Activated gamma-delta T cell treated with anti-CD3 and anti-CD28 coated beads, Interleukin-2, amount 50 U/mL, for 16 hours (primary cell): ENCODE results near the gene SNX19.
"Not testable (repeated sequence)": the region's sequence is repeated elsewhere in the genome, so short reads cannot be mapped to it uniquely, and the experiment has no call there.

Experiments used
- DNase-seq: peaks from one replicate; pipeline ENCODE4 v3.0.0-alpha.2; 2020; ENCODE audit warnings: low read depth

Gene SNX19, protein sequence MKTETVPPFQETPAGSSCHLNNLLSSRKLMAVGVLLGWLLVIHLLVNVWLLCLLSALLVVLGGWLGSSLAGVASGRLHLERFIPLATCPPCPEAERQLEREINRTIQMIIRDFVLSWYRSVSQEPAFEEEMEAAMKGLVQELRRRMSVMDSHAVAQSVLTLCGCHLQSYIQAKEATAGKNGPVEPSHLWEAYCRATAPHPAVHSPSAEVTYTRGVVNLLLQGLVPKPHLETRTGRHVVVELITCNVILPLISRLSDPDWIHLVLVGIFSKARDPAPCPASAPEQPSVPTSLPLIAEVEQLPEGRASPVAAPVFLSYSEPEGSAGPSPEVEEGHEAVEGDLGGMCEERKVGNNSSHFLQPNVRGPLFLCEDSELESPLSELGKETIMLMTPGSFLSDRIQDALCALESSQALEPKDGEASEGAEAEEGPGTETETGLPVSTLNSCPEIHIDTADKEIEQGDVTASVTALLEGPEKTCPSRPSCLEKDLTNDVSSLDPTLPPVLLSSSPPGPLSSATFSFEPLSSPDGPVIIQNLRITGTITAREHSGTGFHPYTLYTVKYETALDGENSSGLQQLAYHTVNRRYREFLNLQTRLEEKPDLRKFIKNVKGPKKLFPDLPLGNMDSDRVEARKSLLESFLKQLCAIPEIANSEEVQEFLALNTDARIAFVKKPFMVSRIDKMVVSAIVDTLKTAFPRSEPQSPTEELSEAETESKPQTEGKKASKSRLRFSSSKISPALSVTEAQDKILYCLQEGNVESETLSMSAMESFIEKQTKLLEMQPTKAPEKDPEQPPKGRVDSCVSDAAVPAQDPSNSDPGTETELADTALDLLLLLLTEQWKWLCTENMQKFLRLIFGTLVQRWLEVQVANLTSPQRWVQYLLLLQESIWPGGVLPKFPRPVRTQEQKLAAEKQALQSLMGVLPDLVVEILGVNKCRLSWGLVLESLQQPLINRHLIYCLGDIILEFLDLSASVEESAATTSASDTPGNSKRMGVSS

DNA sequence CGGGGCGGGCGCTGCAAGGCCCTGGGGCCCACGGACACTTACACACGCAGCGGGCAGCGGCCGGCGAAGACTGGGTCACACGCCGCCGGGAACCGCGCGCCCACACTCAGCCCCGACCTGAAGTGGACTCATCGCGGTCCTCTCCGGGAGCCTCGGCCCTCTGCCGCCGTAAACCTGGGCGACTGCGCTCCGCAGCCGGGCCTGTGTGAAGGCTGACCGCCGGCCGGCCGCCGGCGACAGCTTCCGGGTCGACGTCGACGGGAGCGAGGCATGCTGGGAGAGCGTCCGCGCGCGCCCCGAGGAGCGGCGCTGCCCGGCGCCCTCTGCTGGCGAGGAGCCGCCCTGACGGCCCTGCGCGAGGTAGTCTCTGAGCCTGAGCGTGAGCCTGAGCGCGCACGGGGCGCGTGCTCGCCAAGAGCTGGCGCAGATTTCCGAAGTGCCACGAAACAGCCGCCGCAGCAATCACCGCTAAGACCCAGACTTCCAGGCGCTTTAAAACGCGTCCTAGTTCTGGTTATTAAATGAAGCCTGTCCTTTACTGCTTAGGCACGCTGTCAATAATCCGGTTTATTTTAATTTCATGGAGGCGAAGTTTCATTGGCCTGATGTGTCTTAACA, at the start of gene SNX19:
Gene SNX19, minus strand, starts transcription at position 242 of the 618 bp plus-strand sequence. CDS start 540 bp downstream, outside the sequence.
- DNase-seq = peak; percentile 81

DNA sequence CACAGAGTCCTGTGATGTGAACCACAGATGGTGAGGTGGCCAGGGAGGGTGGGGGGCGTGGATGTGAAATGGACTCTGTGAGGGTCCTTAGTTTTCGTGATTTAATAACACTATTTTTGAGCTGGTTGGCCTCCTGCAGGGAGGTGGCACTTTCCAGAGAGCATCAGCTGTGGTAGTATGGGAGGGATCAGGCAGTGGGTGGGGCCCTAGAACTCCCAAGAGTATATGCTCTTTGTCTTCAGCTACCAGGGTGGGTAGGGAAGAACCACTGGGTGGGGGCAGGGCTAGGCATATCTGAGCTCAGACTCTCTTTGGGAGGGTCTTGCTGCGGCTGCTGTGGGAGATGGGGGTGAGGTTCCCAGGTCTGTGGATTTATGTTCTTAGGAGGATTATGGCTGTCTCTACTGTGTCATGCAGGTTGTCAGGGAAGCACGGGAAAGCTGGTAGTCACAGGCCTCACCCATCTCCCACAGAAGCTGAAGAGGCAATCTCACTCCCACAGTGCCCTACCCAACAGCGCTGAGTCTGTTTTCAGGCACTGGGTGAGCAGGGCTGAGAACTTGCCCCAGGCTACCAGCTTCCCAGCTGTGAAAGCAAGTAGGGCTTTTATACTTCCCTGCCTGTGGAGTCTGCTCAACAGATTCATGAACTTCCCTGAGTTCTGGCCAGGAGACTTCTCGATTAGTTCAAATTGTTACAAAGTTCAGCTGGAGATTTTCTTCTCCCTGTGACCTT, 47.9 kb upstream of the SNX19 start:
- DNase-seq = no peak

DNA sequence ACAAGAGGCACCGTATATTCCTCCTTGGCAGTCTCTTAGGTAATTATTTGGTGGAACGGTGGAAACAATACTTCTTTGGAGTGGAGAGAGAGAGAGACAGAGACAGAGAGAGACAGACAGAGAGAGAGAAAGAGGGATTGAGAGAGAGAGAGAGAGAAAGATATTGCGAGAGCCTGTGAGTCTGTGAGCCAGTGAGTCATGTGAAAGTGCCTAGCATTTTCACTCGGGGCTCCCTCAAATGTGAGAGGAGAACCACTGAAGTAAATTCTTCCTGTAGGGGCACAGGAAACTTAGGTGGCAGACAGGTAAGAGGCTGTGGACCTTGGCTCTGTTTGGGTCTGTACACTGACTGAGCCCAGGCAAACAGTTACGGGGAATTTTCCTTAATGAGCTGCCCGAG, 31.6 kb upstream of the SNX19 start:
- no peak for DNase-seq

DNA sequence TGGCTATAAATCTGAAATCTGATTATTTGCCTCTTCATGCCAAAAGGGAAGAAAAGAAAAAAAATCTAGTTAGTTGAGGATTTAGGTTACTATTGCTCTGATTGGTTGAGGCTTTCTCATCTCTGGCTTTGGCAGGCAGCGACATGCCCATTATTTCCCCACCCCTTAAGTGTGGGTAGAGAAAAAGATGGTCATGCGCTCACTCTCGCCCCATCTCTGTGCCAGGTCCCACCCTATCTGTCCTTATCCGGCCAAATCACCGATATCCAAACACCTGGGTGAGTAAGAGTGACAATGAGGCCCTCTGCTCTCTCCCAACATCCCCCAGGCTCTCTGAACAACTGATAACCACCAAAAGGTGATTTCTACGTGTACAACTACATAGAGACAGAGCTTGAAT, 31.2 kb upstream of the SNX19 start:
- DNase-seq = no peak

DNA sequence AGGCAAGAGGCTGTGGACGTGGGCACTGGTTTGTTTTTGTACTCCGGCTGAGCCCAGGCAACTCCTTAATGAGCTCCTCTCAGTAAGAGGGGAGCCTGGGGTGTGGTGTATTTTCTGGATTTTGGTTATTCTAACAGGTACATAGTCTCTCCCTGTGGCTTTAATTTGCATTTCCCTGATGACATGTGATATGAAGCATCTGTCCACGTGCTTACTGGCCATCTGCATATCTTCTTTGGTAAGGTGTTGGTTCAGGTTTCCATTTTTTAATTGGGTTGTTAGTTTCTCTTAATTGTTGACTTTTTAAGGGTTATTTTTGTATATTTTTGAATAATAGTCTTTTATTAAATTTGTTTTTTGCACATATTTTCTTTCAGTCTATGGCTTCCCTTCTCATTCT, 30.8 kb upstream of the SNX19 start:
- DNase-seq = no peak

DNA sequence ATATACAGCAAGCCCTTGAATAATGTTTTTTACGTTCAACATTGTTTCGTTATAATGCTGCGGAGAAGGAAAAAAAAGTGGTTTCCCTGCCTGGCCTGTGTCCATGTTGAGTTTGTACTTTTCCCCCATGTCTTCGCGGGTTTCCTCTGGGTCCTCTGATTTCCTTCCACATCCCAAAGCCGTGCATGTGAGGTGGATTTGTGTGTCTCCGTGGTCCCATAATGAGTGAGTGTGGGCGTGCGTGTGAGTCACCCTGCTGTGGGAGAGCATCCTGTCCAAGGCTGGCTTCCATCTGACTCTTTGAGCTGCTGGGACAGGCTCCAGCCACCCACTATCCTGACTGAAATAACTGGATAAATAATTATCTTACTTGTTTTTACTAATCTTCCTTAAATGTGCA, 29.6 kb upstream of the SNX19 start:
- no peak for DNase-seq

DNA sequence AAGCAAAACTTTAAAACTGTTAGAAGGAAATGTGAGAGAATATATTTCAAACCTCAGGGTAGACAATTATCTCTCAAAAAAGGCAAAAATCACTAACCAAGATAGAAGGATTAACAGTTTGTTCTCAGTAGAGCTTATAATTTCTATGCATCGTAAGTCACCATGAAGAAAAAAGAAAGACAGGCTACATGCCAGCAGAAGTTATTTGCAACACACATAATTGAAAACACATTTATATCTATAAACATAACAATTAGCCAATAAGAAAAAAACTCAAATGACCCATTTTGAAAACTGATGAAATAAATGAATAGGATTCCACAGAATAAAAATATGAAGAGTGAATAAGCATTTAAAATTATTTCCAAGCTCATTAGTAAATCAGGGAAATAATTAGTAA, 24.4 kb upstream of the SNX19 start:
- DNase-seq = no peak

DNA sequence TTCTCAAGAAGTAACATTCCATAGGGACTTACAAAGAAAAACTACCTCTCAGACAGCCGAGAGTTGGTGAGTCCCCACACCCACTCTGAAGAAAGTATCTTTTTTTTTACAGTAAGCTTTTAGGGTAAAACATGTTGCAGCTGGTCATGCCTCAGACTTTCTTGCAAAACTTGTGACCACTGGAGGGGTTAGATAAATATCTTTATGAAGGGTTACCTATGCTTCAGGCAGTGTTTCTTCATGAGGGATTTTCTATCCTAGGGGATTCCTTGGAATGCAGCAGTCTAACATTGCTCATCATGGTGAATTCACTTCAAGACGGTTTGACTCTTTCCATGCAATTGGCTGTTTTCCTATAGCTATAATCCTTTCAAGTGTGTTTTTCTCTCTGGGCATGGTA, 20.8 kb upstream of the SNX19 start:
- DNase-seq = no peak

DNA sequence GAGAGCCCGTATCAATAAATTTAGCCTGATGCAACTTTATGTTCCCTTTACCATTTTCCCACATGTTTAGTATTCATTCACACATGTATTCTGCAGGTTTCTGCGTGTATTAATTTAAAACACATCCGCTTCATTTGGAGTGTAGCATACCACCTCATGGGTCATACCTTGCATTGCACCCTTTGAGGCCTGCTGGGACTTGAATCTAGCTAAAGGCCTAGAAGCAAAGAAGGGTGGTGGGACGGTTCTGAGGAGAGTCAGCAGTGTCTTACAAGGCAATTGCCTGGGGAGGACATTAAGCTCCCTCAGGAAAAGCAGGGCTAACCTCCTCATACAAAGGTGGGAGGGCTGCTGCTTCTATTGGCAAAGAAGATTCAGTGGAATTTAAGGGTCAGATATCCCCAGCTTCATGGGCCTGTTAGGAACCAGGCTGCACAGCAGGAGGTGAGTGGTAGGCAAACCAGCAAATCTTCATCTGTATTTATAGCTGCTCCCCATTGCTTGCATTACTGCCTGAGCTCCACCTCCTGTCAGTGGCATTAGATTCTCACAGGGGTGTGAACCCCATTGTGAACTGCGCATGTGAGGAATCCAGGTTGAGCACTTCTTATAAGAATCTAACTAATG, 15.9 kb upstream of the SNX19 start:
- DNase-seq = no peak

DNA sequence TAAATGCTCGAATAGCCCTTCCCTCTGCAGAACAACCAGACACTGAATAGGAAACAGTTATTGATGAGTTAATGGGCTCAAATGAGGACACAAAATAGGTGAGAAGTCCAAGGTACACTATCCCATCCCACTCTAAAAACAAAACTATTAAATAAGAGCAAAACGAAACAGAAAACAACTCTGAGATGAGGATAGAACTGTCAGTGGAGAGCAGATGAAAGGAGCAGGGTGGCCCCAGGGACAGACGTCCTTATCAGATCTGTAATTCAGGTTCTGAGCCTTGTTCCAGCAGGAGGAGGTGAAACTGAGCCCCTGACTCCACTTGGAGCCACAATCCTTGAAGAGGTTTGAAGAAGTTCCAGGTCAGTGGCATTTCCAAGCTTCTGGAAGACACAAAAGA, 8.5 kb upstream of the SNX19 start:
- no peak for DNase-seq

DNA sequence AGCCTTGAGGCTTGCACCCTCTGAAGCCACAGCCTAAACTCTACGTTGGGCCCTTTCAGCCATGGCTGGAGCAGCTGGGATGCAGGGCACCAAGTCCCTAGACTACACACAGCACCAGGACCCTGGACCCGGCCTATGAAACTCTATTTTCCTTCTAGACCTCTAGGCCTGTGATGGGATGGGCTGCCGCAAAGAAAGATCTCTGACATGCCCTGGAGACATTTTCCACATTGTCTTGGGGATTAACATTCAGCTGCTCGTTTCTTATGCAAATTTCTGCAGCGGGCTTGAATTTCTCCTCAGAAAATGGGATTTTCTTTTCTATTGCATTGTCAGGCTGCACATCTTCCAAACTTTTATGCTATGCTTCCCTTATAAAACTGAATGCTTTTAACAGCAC, 4.3 kb upstream of the SNX19 start:
- DNase-seq = not testable (repeated sequence)

DNA sequence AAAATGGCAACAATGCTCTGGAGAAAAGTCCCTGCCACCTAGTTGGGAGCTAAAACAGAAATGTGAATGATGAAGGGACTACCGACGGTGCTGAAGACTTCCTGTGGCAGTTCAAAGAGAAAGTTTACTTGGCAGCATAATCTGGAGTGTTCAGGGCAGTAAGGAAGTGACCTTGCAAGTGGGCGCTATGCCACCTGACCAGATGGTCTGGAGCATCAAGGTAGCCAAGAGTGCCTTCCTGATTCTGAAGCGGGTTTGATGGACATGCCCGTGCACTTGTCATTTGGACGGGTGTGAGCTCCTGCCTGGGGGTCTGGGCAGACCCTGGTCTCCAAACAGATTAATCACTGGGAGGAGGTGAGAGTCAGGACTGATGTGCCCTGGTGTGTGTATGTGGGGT, 1.8 kb upstream of the SNX19 start:
- DNase-seq = no peak

DNA sequence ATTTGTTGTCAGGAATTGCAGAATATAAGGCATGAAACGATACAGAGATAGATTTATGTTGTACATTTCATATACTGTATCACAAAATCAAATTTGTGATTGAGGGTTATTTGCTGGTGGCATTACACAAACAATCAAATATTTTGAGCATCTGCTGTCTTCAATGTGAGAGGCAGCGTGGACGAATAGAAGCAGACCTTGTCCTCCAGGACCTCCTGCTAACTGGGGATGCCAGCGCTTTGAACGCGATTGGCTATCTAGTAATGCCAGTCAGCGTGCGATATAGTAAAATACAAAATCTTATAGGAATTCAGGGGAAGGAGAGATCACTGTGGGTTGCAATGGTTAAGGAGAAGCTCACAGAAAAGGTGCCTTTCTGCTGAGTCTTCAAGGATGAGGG, 631 bp upstream of the SNX19 start:
- no peak for DNase-seq

DNA sequence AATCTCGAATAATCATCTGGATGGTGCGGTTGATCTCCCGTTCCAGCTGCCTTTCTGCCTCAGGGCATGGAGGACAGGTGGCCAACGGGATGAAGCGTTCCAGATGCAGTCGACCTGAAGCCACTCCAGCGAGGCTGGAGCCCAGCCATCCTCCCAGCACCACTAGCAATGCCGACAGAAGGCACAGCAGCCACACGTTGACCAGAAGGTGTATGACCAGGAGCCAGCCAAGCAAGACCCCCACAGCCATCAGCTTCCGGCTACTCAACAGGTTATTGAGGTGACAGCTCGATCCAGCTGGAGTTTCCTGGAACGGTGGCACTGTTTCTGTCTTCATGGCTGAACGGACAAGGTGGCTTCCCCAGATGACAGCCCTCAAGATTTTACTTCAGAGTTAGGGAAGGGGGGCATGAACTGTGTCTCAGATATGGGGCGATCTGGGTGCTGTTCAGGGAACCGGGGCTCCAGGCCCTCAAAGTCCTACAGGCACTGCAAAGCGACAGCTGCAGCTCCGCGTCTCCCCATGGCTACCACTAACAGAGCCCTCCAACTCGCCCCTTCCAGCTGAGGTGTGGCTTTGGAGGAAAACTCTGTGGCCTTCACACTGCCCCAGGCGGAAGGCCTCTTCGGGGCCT, 559 bp downstream of the SNX19 start:
- DNase-seq = no peak

DNA sequence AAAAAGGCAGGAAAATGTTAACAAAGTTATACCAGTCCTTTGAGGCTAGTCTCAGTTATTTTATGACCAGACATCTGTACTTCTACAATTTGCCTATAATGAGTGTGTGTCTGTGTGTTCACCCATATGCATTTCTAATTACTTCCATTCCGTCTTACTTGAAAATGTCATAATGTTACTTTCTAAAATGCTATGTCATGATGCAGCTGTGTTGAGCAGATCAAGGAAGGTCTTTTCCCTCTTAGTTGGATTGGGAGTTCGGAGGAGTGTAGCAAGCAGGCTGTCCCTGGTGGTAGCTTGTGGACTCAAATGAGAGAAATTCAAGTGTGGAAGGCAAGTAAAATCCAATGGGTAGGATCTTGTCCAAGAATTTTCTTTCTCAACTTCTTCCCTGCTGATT, 3.0 kb downstream of the SNX19 start:
- DNase-seq = no peak

DNA sequence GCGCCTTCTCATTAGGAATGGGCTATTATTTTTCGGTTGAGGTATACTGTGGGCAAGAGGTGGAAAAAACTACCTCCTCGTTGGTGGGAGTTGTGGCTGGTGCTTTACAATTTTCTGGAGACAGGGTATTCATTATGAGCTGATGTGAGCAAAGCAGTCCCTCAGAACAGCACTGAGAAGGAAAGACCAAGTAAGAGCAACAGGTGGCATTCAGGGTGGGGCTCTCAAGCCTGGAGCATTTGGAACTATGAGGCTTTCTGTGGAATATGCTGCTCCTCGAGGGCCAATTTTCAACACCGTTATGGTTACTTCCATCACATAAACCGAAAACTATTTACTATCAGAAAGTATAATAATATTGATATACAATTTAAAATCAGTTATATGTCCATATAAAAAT, 3.7 kb downstream of the SNX19 start:
- no peak for DNase-seq

DNA sequence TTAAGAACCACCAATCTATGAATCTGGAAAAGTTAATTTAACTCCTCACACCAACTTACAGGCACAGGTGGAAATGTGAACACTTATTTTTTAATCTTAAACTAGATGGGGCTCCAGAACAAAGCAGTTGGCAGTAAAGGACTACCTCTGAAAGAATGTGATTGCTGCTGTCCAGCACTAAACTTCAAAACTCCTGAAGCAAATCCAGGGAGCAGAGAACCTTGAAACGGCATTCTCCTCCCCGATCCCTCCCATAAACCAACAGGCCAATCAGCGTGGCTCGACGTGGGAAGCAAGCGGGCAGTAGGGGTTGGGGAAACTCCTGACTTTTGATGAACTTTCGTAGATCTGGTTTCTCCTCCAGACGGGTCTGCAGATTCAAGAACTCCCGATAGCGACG, 5.0 kb downstream of the SNX19 start:
- DNase-seq = no peak

DNA sequence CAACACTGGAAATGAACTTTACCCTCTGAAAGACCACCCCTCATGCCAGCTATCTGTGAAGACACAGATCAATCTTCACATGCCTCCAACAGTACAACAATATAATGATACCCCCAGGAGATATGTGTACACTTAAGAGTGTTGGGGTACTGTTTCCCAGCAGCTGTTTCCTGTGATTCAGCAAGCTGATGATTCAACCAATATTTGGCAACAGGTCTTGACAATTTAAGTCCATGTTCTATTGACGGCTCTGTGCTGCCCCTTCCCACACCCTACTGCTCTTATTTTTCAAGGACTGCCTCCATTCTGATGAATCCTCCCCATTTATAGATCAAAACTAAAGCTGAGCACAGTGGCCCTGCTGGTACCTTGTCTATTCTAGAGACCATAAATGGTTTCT, 6.6 kb downstream of the SNX19 start:
- DNase-seq = no peak

DNA sequence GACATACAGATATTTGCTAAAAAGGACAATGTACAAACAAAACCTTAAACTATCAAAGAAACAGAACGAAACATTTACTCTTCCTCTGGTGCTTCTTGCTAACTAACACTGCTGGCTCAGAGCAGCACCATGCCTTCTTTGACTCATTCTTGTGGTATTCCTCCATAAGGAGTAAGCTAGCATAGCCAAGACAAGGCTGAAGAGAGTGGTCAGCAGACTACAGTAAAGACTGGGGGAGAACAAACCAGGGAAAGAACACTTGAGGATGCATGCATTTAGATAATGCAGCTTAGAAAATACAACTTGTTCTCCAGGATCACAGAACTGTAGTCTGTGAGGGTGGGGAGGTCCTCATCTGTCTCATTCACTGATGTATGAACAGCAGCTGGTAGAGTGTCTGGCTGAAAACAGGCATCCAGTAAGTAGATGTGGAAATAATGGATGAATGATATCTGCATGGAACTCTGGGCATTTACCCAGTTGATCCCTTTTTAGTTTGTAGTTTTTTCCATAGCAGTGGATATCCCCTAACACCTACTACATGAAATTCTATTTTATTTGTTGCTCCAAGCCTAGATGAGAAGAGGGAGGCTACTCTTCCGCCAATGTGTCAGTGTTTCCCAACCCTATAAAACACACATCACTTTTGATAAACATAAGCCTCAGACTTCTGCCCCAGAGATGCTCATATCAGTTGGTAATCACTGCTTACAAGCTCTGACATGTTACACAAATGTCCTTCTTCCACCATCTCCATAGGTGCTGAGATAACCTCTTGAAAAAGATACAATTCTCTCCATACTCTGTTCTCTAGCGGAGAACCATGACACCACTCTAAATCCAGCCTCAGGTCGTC, 7.3 kb downstream of the SNX19 start:
- DNase-seq = no peak

DNA sequence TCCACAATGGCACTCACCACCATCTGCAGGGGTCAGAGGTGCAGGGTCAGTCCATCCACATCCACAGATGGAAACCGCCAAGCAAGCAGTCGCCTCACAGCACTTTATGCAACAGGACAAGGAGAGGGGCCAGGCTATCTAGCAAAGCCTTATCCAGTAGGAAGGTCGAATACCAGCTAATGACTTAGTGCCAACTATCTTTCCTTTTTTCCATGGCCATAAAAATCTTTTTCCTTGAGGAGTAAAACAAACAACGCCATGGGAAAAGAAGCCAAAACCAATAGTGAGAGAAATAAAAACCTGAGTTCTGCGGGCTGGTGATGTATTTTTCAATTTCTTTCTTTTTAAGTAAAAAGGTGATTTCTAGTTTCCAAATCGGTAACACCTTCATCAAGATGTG, 8.2 kb downstream of the SNX19 start:
- DNase-seq = no peak
